ENCODE measurements around the gene IFIH1.

- TF ChIP-seq CTCF (IDR thresholded peaks at IDR 0.05 in 8 of 11, conservative IDR thresholded peaks at IDR 0.05 in 3 of 11): no peak
- no peak for TF ChIP-seq POLR2A (IDR thresholded peaks at IDR 0.05)
Measured at GRCh38 chr2:162253435-162253834, 65.0 kb downstream of the IFIH1 start.
